ENCODE data around the gene CDK5RAP3. TPM values are rescaled to one million over a fixed set of nuclear protein-coding genes. Genes with fewer than 3 reads are reported as not detected.
A peak's percentile ranks its signal among the peaks of the same experiment; 100 is the strongest.

CDK5RAP3 gene
- total and polyA plus RNA-seq, 2 donors (not counting 3 experiments of a cell fraction or from before 2014, with no cell fraction given) = 109 to 139 TPM

- H3K27ac ChIP-seq (ENCODE audit: insufficient read depth, low read depth, low read length) = no peak overlapping the region
- no peaks in the 10 kb centered on the region for H3K9me3 ChIP-seq (replicated peaks; ENCODE audit: control insufficient read depth, insufficient read depth, low read length)
- H3K4me3 ChIP-seq (replicated peaks in 1 of 3; ENCODE audit: insufficient read depth in 1 of 3, low read depth in 1 of 3, low read length in 3 of 3) = peak overlapping the region; percentile 15 to 27 (median 17)
- H4K20me1 ChIP-seq (replicated peaks; ENCODE audit: control insufficient read depth, extremely low read depth, insufficient read depth, low read length) = no peaks in the 10 kb centered on the region
- peak; percentile 17 to 46 for TF ChIP-seq CTCF (IDR thresholded peaks at IDR 0.05; ENCODE audit: extremely low read depth in 1 of 2, insufficient read depth in 1 of 2, low read depth in 1 of 2, low read length in 2 of 2)
- TF ChIP-seq FOS (IDR thresholded peaks at IDR 0.05; ENCODE audit: borderline replicate concordance, insufficient read depth, low read length) = no peak
- peak; percentile 6 for TF ChIP-seq MAX (IDR thresholded peaks at IDR 0.05; ENCODE audit: insufficient read depth, insufficient read length)
- H2AFZ ChIP-seq (ENCODE audit: low read depth, low read length) = peak overlapping the region; percentile 63
- no peaks in the 10 kb centered on the region for H3K36me3 ChIP-seq (ENCODE audit: control insufficient read depth in 2 of 2, extremely low read depth in 1 of 2, insufficient read depth in 2 of 2, low read length in 2 of 2)
- peaks cover 26% of the 10 kb centered on the region for H3K4me1 ChIP-seq (ENCODE audit: control insufficient read depth, extremely low read depth, insufficient read depth, low read length)
- H3K9ac ChIP-seq (replicated peaks; ENCODE audit: extremely low read depth, insufficient read depth, low read length) = peak overlapping the region; percentile 0
- BruUV-seq (replicated peaks) = no TSS peak
- FAIRE-seq = peak; percentile 75
- DNase-seq (ENCODE audit: low read depth, low spot score) = peak; percentile 62
- intact Hi-C loops (cut with micrococcal nuclease) (loop anchor here (1.0 to 10.0 kb wide), 4 partner anchors 45 to 311 kb away; partner anchors contain the start of gene CBX1), dilution Hi-C loops (cut with MboI; ENCODE audit: extremely low pct_ligation_motif_present, low sequenced_read_pairs) (no loop called here)
- H3K27me3 ChIP-seq (ENCODE audit: control insufficient read depth in 2 of 2, insufficient read depth in 2 of 2, low read length in 2 of 2) = no peaks in the 10 kb centered on the region
- ChIA-PET POLR2A (no interaction called here), CTCF (interaction anchor here (0.8 to 1.2 kb wide), 2 partner anchors 45 to 47 kb away, joined by 3 to 6 read pairs; no protein-coding TSS in a partner anchor)
- no peaks in the 10 kb centered on the region for H3K79me2 ChIP-seq (ENCODE audit: control insufficient read depth, insufficient read depth, low read length)
- peak overlapping the region; percentile 86 for H3K4me2 ChIP-seq (ENCODE audit: insufficient read depth, low read length)
- H3K9me1 ChIP-seq (replicated peaks; ENCODE audit: control insufficient read depth, extremely low read depth, insufficient read depth, low read length) = no peaks in the 10 kb centered on the region
Observed at GRCh38 chr17:48023400-48024148, 52.7 kb downstream of the CDK5RAP3 start.
